ENCODE data around the gene NFIB.

Gene NFIB

GRCh38 chr9:14238518-14238917, 75.4 kb downstream of the NFIB start:
- no peak for DNase-seq

GRCh38 chr9:14238079-14238478, 75.9 kb downstream of the NFIB start:
- DNase-seq, result no peak

GRCh38 chr9:14236591-14236990, 77.3 kb downstream of the NFIB start:
- DNase-seq, result no peak

GRCh38 chr9:14232111-14232510, 81.8 kb downstream of the NFIB start:
- DNase-seq, result no peak

- no peak for DNase-seq
Observed at GRCh38 chr9:14231196-14231990, 82.5 kb downstream of the NFIB start.

- no peak for DNase-seq
Observed at GRCh38 chr9:14228602-14229001, 85.3 kb downstream of the NFIB start.

- DNase-seq, result no peak
Observed at GRCh38 chr9:14226855-14227532, 86.9 kb downstream of the NFIB start.

GRCh38 chr9:14223081-14223480, 90.9 kb downstream of the NFIB start:
- DNase-seq, result no peak

GRCh38 chr9:14222149-14222835, 91.6 kb downstream of the NFIB start:
- no peak for DNase-seq

GRCh38 chr9:14221558-14221957, 92.4 kb downstream of the NFIB start:
- no peak for DNase-seq

GRCh38 chr9:14221119-14221518, 92.8 kb downstream of the NFIB start:
- DNase-seq, result no peak

- no peak for DNase-seq
Observed at GRCh38 chr9:14220256-14220655, 93.7 kb downstream of the NFIB start.

- no peak for DNase-seq
Observed at GRCh38 chr9:14219850-14220249, 94.1 kb downstream of the NFIB start.

- DNase-seq, result no peak
Observed at GRCh38 chr9:14218253-14218652, 95.7 kb downstream of the NFIB start.

- DNase-seq, result no peak
Observed at GRCh38 chr9:14216612-14217194, 97.2 kb downstream of the NFIB start.

GRCh38 chr9:14215614-14216013, 98.3 kb downstream of the NFIB start:
- no peak for DNase-seq

- DNase-seq, result no peak
Observed at GRCh38 chr9:14214693-14215092, 99.2 kb downstream of the NFIB start.

GRCh38 chr9:14214065-14214684, 99.8 kb downstream of the NFIB start:
- DNase-seq, result no peak

GRCh38 chr9:14213504-14213903, 100.4 kb downstream of the NFIB start:
- no peak for DNase-seq

GRCh38 chr9:14212697-14213420, 101.1 kb downstream of the NFIB start:
- DNase-seq, result no peak

- DNase-seq, result no peak
Observed at GRCh38 chr9:14212077-14212476, 101.9 kb downstream of the NFIB start.

- DNase-seq, result no peak
Observed at GRCh38 chr9:14211564-14211963, 102.4 kb downstream of the NFIB start.

Measured in stimulated activated CD8-positive, alpha-beta memory T cell treated with anti-CD3 and anti-CD28 coated beads, Interleukin-4, amount 100 ng/mL, for 48 hours (primary cell).